CD14-positive monocyte (primary cell): Measurements from ENCODE around the gene MYADML2. TPM values are rescaled to one million over a fixed set of nuclear protein-coding genes. Genes with fewer than 3 reads are reported as not detected.

Experiments
- DNase-seq, 3 donors: peaks; one replicate each; pipeline ENCODE4 v3.0.0-alpha.2; 2011 to 2022
- H2AFZ ChIP-seq: 2 replicates; pipeline ENCODE4 v1.6.0; 2012; ENCODE audit warnings: mild to moderate bottlenecking, low read depth, low read length, inconsistent platforms; ENCODE audit not compliant: insufficient read depth, poor library complexity, severe bottlenecking
- H3K27ac ChIP-seq, 2 donors: 1 replicate in 1 of 2; 2 replicates in 1 of 2; pipeline ENCODE4 v1.5.1; 2012 to 2013; ENCODE audit warnings: low read length in 2 of 2, control low read depth in 1 of 2, inconsistent platforms in 1 of 2, low read depth in 1 of 2, mild to moderate bottlenecking in 1 of 2
- H3K27me3 ChIP-seq, 2 donors: one replicate each; pipeline versions ENCODE4 v1.6.0 to v1.6.1; 2011 to 2013; ENCODE audit warnings: low read length in 2 of 2; ENCODE audit not compliant: control insufficient read depth in 2 of 2, insufficient read depth in 2 of 2
- H3K36me3 ChIP-seq, 2 donors: replicated peaks in 1 of 2; 1 replicate in 1 of 2; 2 replicates in 1 of 2; pipeline versions ENCODE4 v1.5.1 to v1.6.1; 2012 to 2013; ENCODE audit warnings: low read length in 2 of 2, control low read depth in 1 of 2, inconsistent platforms in 1 of 2, mild to moderate bottlenecking in 1 of 2; ENCODE audit not compliant: insufficient read depth in 2 of 2, control insufficient read depth in 1 of 2
- H3K4me1 ChIP-seq, 2 donors: 1 replicate in 1 of 2; 2 replicates in 1 of 2; pipeline versions ENCODE4 v1.5.1 to v1.6.1; 2012 to 2013; ENCODE audit warnings: low read length in 2 of 2, control low read depth in 1 of 2, inconsistent platforms in 1 of 2, mild to moderate bottlenecking in 1 of 2, moderate library complexity in 1 of 2; ENCODE audit not compliant: insufficient read depth in 2 of 2, control insufficient read depth in 1 of 2
- H3K4me2 ChIP-seq: replicated peaks from 2 replicates; pipeline ENCODE3; 2012; ENCODE audit warnings: low read length, moderate library complexity, mild to moderate bottlenecking; ENCODE audit not compliant: poor library complexity, severe bottlenecking; ENCODE audit errors: extremely low read depth
- H3K4me3 ChIP-seq, 3 experiments: fragments of 200-600 bp in 1 of 3; sonication (generic) in 1 of 3; replicated peaks in 1 of 3; 1 replicate in 2 of 3; 2 replicates in 1 of 3; pipeline ENCODE4 v1.5.1; 2011 to 2013; ENCODE audit warnings: low read length in 3 of 3, mild to moderate bottlenecking in 3 of 3, control low read depth in 2 of 3, low read depth in 2 of 3, inconsistent platforms in 1 of 3, moderate library complexity in 1 of 3
- H3K79me2 ChIP-seq: 2 replicates; pipeline ENCODE4 v1.6.0; 2012; ENCODE audit warnings: mild to moderate bottlenecking, control low read depth, inconsistent platforms, low read length, moderate library complexity; ENCODE audit not compliant: insufficient read depth
- H3K9ac ChIP-seq: 2 replicates; pipeline ENCODE4 v1.6.0; 2017; ENCODE audit warnings: low read length, mild to moderate bottlenecking; ENCODE audit not compliant: insufficient read depth, poor library complexity, severe bottlenecking
- H3K9me3 ChIP-seq, 2 donors: replicated peaks in 1 of 2; 1 replicate in 1 of 2; 2 replicates in 1 of 2; pipeline versions ENCODE4 v1.5.1 to v1.6.1; 2012 to 2013; ENCODE audit warnings: low read length in 2 of 2, control low read depth in 1 of 2; ENCODE audit not compliant: control insufficient read depth in 1 of 2, insufficient read depth in 1 of 2
- H4K20me1 ChIP-seq: 2 replicates; pipeline ENCODE4 v1.6.0; 2012; ENCODE audit warnings: mild to moderate bottlenecking, low read length, control low read depth, moderate library complexity; ENCODE audit not compliant: insufficient read depth
- H3K27ac Mint-ChIP-seq, 7 donors: one replicate each; pipeline ENCODE4 v1.8.0; 2020; ENCODE audit warnings: mild to moderate bottlenecking in 7 of 7, mixed read lengths in 7 of 7, moderate library complexity in 6 of 7, inconsistent platforms in 2 of 7
- H3K27me3 Mint-ChIP-seq, 3 donors: one replicate each; pipeline ENCODE4 v1.8.0; 2021 to 2022; ENCODE audit warnings: low read depth in 3 of 3, mild to moderate bottlenecking in 3 of 3, mixed read lengths in 3 of 3, moderate library complexity in 3 of 3, inconsistent platforms in 1 of 3
- H3K36me3 Mint-ChIP-seq, 2 donors: one replicate each; pipeline ENCODE4 v1.8.0; 2020; ENCODE audit warnings: mixed read lengths in 2 of 2, inconsistent platforms in 1 of 2, mild to moderate bottlenecking in 1 of 2
- H3K4me1 Mint-ChIP-seq: one replicate; pipeline ENCODE4 v1.8.0; 2020; ENCODE audit warnings: mild to moderate bottlenecking, mixed read lengths
- H3K4me3 Mint-ChIP-seq, 2 donors: one replicate each; pipeline ENCODE4 v1.8.0; 2020; ENCODE audit warnings: mild to moderate bottlenecking in 2 of 2, mixed read lengths in 2 of 2, moderate library complexity in 1 of 2
- H3K9me3 Mint-ChIP-seq, 7 donors: one replicate each; pipeline ENCODE4 v1.8.0; 2020 to 2022; ENCODE audit warnings: mixed read lengths in 7 of 7, mild to moderate bottlenecking in 6 of 7, moderate library complexity in 6 of 7, inconsistent platforms in 2 of 7
- WGBS: methylation state at CpG from one replicate; pipeline ENCODE4 v1.1.5; 2013; ENCODE audit warnings: missing lambda C conversion rate; ENCODE audit not compliant: insufficient coverage; 5-methylcytosine and 5-hydroxymethylcytosine counted together
- intact Hi-C, 2 donors: fragments of 100-400 bp; cut with micrococcal nuclease; formaldehyde crosslinking; loops; one replicate each; pipeline versions ENCODE4 v1.15.0 to v1.15.1; 2023
- polyA plus RNA-seq, 3 donors: library from polyadenylated mRNA; depleted of rRNA in 1 of 3; unstranded in 2 of 3; stranded (reverse) in 1 of 3; fragments of 300-500 nt in 2 of 3; fragments of >200 nt in 1 of 3; fragmentation: Illumina TruSeq in 2 of 3; gene quantifications; 1 replicate in 2 of 3; 2 replicates in 1 of 3; pipeline ENCODE4 v1.2.3, GENCODE V29; 2012 to 2021
- TF ChIP-seq, protein P1 (sequence below): fragments of 200-600 bp; IDR thresholded peaks from one replicate; pipeline ENCODE4 v1.8.0; 2022; ENCODE audit warnings: antibody characterized with exemption, mild to moderate bottlenecking

The MYADML2 gene
- polyA plus RNA-seq, 3 donors: not detected

DNA sequence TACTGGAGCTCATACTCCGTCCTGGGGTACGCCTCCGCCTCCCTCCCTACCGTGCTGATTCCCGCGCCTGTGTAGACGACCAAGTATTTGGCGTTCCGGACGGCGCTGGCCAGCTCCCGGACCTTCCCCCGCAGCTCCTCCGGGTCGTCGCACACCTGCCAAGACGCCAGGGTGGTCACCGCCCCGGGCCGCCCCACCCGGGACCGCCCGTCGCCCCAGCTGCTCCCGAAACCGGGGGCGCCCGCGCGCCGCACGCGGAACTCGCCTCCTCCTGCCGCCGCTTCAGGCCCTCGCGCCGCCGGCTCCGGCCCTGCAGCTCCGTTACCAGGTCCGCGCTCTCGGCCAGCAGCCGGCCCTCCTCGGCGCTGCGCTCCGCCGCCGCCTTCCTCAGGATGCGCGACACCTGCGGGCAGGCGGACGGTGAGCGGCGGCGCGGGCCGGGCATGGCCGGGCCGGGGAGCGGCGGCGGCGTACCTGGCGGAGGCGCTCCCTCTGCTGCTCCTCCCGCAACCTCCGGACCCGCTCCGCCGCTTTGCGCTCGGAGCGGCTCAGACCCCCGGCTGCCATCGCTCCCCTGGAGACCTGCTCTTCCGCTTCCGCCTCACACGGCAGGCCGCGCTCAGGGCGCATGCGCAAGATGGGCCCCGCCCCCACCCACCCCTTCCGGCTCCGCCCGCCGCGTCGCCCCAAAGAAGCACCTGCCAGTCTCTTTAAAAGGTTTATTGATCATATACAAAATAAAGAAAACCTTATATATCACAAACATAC, 29.3 kb downstream of the MYADML2 start, which contains the start of gene SIRT7:
Gene SIRT7, minus strand, starts transcription at position 612 of the 768 bp plus-strand sequence. Its CDS starts 45 bp downstream, at position 567.
- Histone ChIP-seq H3K9ac (peak within 1 kb of the TSS; percentile 92), H3K27ac (peak within 1 kb of the TSS; percentile 62 to 82), H4K20me1 (peaks cover 96% of the 10 kb centered on the region), H3K27me3 (no peaks in the 10 kb centered on the region), H2AFZ (peak within 1 kb of the TSS; percentile 43), H3K4me1 (peaks cover 65 to 72% of the 10 kb centered on the region in 2 donors), H3K79me2 (peaks cover 89% of the 10 kb centered on the region), H3K36me3 (peaks cover 46 to 55% of the 10 kb centered on the region in 2 donors), H3K4me2 (peak within 1 kb of the TSS; percentile 96), H3K9me3 (peaks cover 0 to 2% of the 10 kb centered on the region in 2 donors), H3K4me3 (peak within 1 kb of the TSS; percentile 65 to 93 (median 75))
- TF ChIP-seq, protein P1, sequence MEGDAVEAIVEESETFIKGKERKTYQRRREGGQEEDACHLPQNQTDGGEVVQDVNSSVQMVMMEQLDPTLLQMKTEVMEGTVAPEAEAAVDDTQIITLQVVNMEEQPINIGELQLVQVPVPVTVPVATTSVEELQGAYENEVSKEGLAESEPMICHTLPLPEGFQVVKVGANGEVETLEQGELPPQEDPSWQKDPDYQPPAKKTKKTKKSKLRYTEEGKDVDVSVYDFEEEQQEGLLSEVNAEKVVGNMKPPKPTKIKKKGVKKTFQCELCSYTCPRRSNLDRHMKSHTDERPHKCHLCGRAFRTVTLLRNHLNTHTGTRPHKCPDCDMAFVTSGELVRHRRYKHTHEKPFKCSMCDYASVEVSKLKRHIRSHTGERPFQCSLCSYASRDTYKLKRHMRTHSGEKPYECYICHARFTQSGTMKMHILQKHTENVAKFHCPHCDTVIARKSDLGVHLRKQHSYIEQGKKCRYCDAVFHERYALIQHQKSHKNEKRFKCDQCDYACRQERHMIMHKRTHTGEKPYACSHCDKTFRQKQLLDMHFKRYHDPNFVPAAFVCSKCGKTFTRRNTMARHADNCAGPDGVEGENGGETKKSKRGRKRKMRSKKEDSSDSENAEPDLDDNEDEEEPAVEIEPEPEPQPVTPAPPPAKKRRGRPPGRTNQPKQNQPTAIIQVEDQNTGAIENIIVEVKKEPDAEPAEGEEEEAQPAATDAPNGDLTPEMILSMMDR: no peak
- H3K27ac Mint-ChIP-seq: peak within 1 kb of the TSS; percentile 73 to 93 (median 90)
- peaks cover 68% of the 10 kb centered on the region for H3K4me1 Mint-ChIP-seq
- peaks cover 53 to 73% of the 10 kb centered on the region in 2 donors for H3K36me3 Mint-ChIP-seq
- intact Hi-C loops: loop anchor here in 1 of 2 donors (10.0 kb wide), 1 partner anchor 53 kb away; the partner anchor contains the start of gene P4HB
- H3K27me3 Mint-ChIP-seq: no peaks in the 10 kb centered on the region
- H3K4me3 Mint-ChIP-seq: peak within 1 kb of the TSS; percentile 82 to 93
- peak; percentile 78 to 83 (median 81) for DNase-seq
- 0% methylated on average over 85 of the region's 94 CpGs for WGBS
- H3K9me3 Mint-ChIP-seq: peaks cover 0 to 10% (median 4%) of the 10 kb centered on the region in 7 donors

DNA sequence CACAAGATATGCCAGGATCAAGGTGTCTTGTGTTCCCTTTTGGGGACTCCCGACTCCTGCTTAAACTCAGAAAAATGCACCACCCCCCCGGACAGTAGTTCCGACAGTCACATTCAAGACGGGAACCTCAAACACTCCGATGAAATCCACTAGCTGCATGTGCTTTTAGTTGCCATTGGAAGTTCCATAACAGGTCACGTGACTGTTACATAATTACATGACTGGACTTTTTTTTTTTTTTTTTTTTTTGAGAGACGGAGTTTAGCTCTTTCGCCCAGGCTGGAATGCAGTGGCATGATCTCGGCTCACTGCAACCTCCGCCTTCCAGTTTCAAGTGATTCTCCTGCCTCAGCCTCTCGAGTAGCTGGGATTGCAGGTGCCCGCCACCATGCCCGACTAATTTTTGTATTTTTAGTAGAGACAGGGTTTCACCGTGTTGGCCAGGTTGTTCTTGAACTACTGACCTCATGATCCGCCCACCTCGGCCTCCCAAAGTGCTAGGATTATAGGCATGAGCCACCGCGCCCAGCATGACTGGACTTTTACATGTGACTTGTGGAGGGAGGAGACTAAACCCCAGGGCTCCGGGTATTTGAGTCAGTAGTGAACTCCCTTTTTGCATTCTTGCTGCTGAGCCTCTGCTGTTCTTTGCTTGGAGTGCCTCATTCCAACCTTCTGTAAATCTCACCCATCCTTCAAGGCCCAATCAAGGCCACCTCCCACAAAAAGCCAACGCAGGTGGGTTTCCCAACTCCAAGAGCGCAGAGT, 30.6 kb downstream of the MYADML2 start:
- H3K4me3 ChIP-seq: peak overlapping the region in 2 of 3 experiments; percentile 65 to 93
- 56% methylated on average over 10 of the region's 21 CpGs for WGBS
- H3K4me1 ChIP-seq: peaks cover 58 to 64% of the 10 kb centered on the region in 2 donors
- Mint-ChIP-seq H3K36me3 (peaks cover 54 to 73% of the 10 kb centered on the region in 2 donors), H3K4me1 (peaks cover 65% of the 10 kb centered on the region), H3K4me3 (peak overlapping the region; percentile 82 to 93), H3K27ac (peak overlapping the region; percentile 73 to 93 (median 90)), H3K9me3 (peaks cover 0 to 10% (median 4%) of the 10 kb centered on the region in 7 donors), H3K27me3 (no peaks in the 10 kb centered on the region)
- H3K27me3 ChIP-seq: no peaks in the 10 kb centered on the region
- H3K9ac ChIP-seq: no peak overlapping the region
- peaks cover 52 to 62% of the 10 kb centered on the region in 2 donors for H3K36me3 ChIP-seq
- intact Hi-C loops: loop anchor here in 1 of 2 donors (10.0 kb wide), 1 partner anchor 52 kb away; the partner anchor contains the start of gene P4HB
- TF ChIP-seq, protein P1: no peak
- peaks cover 75% of the 10 kb centered on the region for H3K79me2 ChIP-seq
- DNase-seq: peak; percentile 55 to 89 (median 77)
- H4K20me1 ChIP-seq: peaks cover 96% of the 10 kb centered on the region
- peaks cover 0 to 2% of the 10 kb centered on the region in 2 donors for H3K9me3 ChIP-seq
- H3K27ac ChIP-seq: peak overlapping the region; percentile 29 to 82
- H2AFZ ChIP-seq: no peak overlapping the region
- peak overlapping the region; percentile 96 for H3K4me2 ChIP-seq
